HG02763 (cell line): ENCODE measurements around the gene CDKN2B.

Experiments used
- ATAC-seq: cut with Tn5 transposase; IDR thresholded peaks from one replicate; pipeline ENCODE4 v1.9.1; 2021; ENCODE audit warnings: mild to moderate bottlenecking, moderate library complexity; ENCODE audit not compliant: unreplicated experiment

The CDKN2B gene

DNA sequence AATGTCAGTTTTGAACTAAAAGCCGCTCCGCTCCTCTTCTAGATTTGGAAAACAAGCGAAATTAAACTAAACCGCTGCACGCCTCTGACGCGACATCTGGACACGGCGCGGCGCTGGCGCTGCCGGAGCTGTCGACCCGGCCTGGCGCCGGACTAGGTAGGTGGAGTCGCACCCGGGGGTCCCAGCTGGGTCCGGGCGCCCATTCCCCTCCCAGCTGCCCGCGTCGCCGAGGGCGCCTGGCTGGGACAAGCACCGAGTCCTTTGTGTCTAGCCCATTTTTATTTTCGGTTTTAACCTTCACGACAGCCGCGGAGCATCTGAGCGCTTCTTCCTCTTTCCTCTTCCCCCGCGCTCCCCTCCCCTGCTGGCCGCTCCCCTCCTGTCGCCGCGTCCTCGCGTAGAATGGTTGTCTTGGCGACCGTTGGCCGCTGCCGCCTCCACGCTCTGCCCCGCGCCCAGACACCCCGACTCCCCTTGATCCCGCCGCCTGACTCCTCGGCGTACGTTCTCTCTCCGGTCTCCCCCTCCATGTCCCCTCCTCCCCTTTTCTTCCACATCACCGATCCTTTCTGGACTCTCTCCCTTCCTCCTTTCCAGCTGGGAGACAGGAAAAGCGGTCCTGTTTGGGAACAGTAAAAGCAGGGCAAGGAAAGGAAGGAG is 14.0 kb downstream of the CDKN2B start:
- ATAC-seq = peak; percentile 76

DNA sequence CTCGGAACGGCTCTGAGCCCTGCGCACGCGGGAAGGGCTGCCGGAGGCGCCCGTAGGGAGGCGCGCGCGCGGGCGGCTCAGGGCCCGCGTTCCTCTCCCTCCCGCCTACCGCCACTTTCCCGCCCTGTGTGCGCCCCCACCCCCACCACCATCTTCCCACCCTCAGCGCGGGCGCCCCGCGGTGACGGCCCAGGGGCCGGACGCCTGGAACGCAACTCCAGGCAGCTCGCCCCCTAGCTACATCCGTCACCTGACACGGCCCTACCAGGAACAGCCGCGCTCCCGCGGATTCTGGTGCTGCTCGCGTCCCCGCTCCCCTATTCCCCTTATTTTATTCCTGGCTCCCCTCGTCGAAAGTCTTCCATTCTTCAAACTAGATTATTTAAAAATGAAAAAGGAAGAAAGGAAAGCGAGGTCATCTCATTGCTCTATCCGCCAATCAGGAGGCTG is 14.5 kb downstream of the CDKN2B start, which contains the start of gene CDKN2B-AS1:
TSS of gene CDKN2B-AS1 (plus strand) at position 236 of the 450 bp plus-strand sequence.
- peak; percentile 38 for ATAC-seq

DNA sequence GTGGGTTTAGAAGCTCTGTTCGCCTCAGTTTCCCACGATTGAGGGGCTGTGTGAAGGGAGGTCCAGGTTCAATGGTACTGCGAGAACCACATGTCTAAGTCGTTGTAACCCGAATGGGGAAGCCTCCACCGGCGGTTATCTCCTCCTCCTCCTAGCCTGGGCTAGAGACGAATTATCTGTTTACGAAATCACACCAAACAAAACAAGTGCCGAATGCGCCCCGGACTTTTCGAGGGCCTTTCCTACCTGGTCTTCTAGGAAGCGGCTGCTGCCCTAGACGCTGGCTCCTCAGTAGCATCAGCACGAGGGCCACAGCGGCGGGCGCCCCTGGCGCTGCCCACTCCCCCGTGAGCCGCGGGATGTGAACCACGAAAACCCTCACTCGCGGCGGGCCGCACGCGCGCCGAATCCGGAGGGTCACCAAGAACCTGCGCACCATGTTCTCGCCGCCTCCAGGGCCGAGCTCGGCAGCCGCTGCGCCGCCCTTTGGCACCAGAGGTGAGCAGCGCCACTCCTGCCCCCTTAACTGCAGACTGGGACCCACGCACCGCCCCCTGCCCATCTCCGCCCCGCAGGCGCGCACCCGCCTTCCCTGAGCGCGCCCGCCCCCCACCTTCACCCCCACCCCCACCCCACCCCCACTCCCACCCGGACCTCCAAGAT is 15.1 kb downstream of the CDKN2B start, which contains the start of gene CDKN2A:
TSS of gene CDKN2A (minus strand) at position 500 of the 663 bp plus-strand sequence.
- ATAC-seq = peak; percentile 43

- ATAC-seq = no peak
These were observed 16.1 kb downstream of the CDKN2B start for GRCh38 chr9:21993007-21993406.

GRCh38 chr9:21991072-21991959 is 17.8 kb downstream of the CDKN2B start:
- ATAC-seq = no peak

DNA sequence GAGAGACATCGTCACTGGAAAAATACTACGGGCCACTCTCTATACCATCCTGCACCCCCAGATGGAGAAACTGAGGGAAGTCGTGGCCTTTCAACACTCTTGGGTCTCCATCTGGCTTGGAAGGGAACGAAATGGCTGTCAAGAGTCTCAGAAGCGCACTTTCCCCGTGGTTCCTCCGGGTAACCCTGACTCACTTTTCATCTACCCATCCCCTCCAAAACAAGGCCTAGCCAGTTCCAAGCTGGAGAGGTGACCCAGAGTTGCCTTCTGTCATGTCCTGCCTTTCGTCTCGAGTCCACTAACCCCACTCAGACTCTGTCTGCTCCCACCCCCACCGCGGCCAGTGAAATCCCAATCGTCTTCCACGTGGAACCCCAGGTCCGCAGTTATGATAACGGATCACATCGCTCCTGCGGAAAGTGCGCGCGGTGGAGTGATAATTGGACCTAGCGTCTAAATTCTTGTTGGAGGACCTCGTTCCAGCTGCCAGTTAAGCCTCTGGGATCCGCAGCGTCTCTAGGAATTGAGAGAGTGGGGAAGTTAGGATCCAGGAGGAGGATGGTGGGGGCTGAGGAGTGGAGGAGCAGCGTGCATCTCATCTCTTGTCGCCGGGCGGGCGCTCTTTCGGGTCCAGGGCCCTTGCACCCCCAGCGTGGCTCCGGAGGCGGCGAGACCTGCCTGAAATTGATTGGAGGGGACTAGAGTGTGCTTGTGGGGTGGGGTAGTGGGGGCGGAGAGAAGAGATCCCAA is 19.5 kb downstream of the CDKN2B start:
- no peak for ATAC-seq

GRCh38 chr9:21988056-21988990 is 20.8 kb downstream of the CDKN2B start:
- ATAC-seq = no peak

DNA sequence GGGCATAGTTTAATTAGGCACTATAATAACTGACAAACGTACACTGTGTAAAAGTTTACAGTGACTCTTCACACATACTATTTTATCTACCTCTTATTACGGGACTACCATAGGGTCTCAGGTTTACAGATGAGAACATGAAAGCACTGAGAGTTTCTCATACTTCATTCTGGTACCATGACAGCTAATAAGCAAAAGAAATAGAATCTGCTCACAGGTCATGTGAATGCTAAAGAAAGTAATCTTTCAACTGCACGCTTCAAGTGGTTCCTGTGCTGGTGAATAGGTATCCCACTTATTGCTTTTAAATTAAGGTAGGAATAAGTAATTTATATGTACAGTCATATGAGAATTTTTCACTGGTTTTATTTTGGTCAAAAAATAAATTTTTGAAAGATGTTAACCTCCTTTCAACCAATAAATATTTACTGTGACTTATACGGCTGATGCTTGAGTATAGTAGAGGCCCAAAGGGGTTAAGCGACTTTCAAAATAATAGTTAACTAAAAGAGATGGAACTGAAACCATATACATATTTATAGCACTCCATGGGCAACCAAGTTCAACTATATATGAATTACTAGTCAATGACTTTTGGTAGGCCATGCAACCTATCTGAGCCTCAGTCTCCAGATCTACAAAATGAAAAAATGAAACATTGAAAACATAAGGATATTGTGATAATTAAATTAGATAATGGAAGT is 23.0 kb downstream of the CDKN2B start:
- peak; percentile 52 for ATAC-seq

DNA sequence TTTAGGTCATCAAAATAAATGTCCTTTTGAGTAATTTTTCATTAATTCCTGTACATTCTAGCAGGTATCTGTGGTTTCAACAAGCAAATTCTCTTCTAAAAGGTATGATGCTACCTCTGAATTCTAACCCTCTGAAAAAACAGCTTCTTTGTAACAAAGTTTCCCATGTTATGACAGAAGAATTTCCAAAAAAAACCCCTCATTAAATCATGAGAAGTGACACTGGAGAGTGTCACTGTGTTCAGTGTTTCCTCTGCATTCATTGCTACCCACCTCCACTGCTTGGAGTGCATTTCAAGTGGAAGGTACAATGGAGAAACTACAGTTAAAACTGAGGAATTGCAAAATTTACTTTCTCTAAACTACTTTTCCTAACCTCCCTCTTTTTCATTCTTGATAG is 25.0 kb downstream of the CDKN2B start:
- ATAC-seq = no peak

GRCh38 chr9:21983561-21983935 is 25.6 kb downstream of the CDKN2B start:
- ATAC-seq = no peak

DNA sequence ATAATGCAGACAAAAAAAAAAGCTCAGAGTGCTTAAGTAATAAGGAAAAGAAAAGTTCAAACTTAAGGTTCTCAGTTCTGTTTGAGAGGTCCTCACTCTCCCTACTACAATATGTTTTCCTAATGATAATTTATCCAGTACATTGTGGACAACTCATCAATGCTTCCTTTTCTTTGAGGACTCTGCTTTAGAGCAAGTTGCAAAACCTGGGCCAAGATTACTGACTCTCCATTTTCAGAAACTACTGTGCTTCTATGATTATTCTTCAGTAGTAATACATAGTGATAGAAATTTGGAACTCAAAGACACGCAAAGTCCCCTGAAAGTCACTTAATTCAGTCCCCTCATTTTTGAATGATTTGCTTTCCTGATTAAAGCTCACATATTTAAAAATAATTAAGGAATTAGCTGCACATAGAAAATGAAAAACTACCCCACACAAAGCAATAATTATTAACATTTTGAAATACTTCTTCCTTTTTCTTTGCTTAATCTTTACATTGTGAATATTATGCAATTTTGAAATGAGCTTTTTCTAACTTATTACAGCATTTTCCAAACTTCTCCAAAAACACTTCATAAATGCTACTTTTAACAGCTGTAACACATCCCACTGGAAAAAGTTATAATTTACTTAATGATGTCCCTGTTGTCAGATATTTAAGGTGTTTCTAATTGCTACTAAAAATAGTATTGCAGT is 26.1 kb downstream of the CDKN2B start:
- ATAC-seq = no peak

DNA sequence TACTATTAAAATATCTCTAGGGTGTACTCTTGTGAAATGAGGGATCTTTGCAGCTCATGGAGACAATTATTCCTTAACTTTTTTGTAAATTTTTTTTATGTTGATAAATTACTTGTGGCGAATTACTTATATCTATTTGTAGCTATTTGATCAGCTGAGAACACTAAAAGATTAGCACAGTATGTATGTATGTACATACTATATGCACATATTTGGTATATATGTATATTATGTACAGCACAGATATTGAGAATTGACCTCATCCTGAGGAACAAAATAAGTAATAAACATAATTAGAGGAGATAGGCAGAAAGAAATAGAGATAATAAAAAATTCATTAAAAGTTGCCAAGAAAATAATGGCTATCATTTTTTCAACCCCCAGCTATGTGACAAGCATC is 26.7 kb downstream of the CDKN2B start:
- no peak for ATAC-seq

DNA sequence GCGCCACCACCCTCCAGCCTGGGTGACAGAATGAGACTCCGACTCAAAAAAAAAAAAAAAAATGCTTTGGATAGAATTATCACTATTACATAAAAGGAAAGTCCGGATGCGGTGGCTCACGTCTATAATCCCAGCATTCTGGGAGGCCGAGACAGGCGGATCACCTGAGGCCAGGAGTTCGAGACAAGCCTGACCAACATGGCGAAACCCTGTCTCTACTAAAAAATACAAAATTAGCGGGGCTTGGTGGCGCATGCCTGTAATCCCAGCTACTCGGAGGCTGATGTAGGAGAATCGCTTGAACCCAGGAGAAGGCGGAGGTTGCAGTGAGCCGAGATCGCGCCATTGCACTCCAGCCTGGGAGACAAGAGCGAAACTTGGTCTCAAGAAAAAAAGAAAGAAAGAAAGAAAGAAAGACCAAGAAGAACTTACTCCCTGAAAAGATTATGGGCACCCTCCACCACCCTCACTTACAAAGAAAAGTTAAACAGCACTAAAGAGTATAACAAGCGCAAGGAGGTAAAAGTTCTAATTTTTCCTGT is 32.7 kb downstream of the CDKN2B start:
- no peak for ATAC-seq

DNA sequence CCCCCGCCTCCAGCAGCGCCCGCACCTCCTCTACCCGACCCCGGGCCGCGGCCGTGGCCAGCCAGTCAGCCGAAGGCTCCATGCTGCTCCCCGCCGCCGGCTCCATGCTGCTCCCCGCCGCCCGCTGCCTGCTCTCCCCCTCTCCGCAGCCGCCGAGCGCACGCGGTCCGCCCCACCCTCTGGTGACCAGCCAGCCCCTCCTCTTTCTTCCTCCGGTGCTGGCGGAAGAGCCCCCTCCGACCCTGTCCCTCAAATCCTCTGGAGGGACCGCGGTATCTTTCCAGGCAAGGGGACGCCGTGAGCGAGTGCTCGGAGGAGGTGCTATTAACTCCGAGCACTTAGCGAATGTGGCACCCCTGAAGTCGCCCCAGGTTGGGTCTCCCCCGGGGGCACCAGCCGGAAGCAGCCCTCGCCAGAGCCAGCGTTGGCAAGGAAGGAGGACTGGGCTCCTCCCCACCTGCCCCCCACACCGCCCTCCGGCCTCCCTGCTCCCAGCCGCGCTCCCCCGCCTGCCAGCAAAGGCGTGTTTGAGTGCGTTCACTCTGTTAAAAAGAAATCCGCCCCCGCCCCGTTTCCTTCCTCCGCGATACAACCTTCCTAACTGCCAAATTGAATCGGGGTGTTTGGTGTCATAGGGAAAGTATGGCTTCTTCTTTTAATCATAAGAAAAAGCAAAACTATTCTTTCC is 34.2 kb downstream of the CDKN2B start:
- ATAC-seq = peak; percentile 58

- no peak for ATAC-seq
These were observed 34.8 kb downstream of the CDKN2B start for GRCh38 chr9:21974343-21974721.

GRCh38 chr9:21972361-21972760 is 36.7 kb downstream of the CDKN2B start:
- no peak for ATAC-seq

DNA sequence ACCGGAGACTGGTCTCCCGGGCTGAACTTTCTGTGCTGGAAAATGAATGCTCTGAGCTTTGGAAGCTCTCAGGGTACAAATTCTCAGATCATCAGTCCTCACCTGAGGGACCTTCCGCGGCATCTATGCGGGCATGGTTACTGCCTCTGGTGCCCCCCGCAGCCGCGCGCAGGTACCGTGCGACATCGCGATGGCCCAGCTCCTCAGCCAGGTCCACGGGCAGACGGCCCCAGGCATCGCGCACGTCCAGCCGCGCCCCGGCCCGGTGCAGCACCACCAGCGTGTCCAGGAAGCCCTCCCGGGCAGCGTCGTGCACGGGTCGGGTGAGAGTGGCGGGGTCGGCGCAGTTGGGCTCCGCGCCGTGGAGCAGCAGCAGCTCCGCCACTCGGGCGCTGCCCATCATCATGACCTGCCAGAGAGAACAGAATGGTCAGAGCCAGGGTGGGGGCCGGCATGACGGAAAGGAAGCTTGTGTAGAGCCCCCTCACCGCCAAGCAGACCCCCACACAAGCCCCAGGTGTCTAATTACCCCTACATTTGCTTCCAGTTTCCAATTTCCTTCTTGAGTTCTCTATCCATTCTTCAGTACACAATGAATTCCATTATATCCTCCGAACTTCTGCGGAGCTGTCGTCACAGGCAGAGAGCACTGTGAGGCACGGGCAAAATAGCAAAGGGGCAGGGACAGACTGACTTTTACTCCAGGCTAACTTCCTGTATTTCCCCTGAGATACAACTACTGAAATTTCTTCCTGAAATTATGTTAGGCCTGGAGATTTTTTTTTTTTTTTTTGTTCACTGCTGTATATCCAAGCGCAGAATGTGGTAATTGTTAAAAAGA is 38.1 kb downstream of the CDKN2B start:
- no peak for ATAC-seq
